Adipocyte (in vitro differentiated cells): ENCODE measurements around the gene GABRD.
A peak's percentile ranks its signal among the peaks of the same experiment; 100 is the strongest.

Source experiments
- DNase-seq: peaks from one replicate; pipeline ENCODE4 v3.0.0-alpha.2; 2015; ENCODE audit warnings: low read depth
- H3K27me3 ChIP-seq: replicated peaks from 2 replicates; pipeline ENCODE4 v1.7.0; 2013; ENCODE audit warnings: mild to moderate bottlenecking, low read length, moderate library complexity; ENCODE audit not compliant: control insufficient read depth, insufficient read depth
- H3K36me3 ChIP-seq: 2 replicates; pipeline ENCODE4 v1.7.0; 2013; ENCODE audit warnings: low read length, mild to moderate bottlenecking, moderate library complexity; ENCODE audit not compliant: control insufficient read depth, insufficient read depth, severe bottlenecking
- H3K4me1 ChIP-seq: 2 replicates; pipeline ENCODE4 v1.7.0; 2013; ENCODE audit warnings: mild to moderate bottlenecking, low read length, moderate library complexity; ENCODE audit not compliant: control insufficient read depth, insufficient read depth
- H3K4me3 ChIP-seq: 2 replicates; pipeline ENCODE4 v1.7.0; 2013; ENCODE audit warnings: mild to moderate bottlenecking, low read length, moderate library complexity
- H3K9ac ChIP-seq: 2 replicates; pipeline ENCODE4 v1.7.0; 2013; ENCODE audit warnings: mild to moderate bottlenecking, low read length, moderate library complexity
- H3K9me3 ChIP-seq: 2 replicates; pipeline ENCODE4 v1.7.0; 2013; ENCODE audit warnings: mild to moderate bottlenecking, low read length, moderate library complexity; ENCODE audit not compliant: control insufficient read depth

Gene GABRD

DNA sequence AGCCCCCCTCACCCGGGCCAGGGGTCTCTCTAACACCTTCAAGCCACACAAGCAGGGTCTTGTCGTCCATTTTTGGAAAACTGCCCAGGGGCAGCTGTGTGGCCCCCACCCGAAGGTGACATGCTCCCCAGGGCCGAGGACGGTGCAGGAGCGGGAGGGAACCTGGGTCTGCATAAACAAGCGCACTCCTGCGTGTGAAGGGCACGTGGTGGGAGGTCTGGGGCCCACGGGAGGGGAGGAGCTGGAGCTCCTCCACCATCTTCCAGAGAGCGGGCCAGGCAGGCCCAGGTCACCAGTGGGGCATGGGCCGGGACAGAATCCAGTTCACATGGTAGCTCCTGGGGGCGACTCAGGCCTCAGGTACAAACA, 32.0 kb upstream of the GABRD start:
- Histone ChIP-seq H3K4me3 (no peak overlapping the region), H3K36me3 (no peaks in the 10 kb centered on the region), H3K27me3 (peaks cover 5% of the 10 kb centered on the region), H3K9me3 (no peaks in the 10 kb centered on the region), H3K4me1 (peaks cover 25% of the 10 kb centered on the region), H3K9ac (no peak overlapping the region)
- DNase-seq = no peak

DNA sequence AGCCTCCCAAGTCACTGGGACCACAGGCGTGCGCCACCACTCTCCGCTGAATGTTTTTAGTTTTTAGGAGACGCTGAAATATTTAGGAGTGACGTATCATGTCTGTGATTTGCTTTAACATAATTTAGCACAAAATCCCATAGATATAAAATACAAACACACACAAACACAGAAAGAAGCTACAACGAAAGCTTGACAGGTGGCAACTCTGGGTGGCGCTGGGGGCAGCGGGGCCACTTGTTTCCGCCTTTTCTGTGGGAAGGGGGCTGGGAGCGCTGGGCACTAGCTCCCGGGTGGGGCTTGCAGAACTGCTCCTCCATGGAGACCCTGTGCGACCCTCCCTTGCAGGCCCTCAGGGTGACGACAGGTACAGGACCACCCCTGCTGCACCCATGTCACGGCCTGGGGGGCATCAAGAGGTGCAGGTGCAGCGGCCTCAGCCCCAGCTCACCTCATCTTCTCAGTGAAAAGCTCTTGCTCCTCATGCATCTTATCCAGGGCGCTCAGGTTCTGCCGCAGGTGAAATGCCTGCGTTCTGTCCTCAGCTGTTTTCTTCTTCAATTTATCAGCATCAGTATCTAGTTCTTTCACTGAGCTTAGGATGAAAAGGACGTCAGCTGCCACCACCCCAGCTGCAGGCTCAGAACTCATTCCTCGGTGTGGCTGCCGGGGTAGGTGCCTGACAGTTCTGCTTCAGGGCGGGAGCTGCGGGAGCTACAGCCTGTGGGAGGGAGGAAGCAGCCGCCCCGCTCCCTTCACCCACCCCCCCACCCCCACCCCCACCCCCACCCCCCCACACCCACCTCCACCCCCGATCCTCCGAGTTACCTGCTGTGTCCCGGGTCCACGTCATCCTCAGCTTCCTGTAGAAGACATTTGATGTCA, 30.8 kb upstream of the GABRD start:
- peaks cover 25% of the 10 kb centered on the region for H3K4me1 ChIP-seq
- H3K9ac ChIP-seq = no peak overlapping the region
- no peak overlapping the region for H3K4me3 ChIP-seq
- DNase-seq = no peak
- H3K27me3 ChIP-seq = no peaks in the 10 kb centered on the region
- H3K9me3 ChIP-seq = no peaks in the 10 kb centered on the region
- H3K36me3 ChIP-seq = no peaks in the 10 kb centered on the region

- Histone ChIP-seq H3K4me3 (no peak overlapping the region), H3K36me3 (no peaks in the 10 kb centered on the region), H3K9ac (no peak overlapping the region), H3K27me3 (no peaks in the 10 kb centered on the region), H3K9me3 (no peaks in the 10 kb centered on the region), H3K4me1 (peaks cover 25% of the 10 kb centered on the region)
- DNase-seq = no peak
Measured at GRCh38 chr1:1989102-1989542, 30.0 kb upstream of the GABRD start.

DNA sequence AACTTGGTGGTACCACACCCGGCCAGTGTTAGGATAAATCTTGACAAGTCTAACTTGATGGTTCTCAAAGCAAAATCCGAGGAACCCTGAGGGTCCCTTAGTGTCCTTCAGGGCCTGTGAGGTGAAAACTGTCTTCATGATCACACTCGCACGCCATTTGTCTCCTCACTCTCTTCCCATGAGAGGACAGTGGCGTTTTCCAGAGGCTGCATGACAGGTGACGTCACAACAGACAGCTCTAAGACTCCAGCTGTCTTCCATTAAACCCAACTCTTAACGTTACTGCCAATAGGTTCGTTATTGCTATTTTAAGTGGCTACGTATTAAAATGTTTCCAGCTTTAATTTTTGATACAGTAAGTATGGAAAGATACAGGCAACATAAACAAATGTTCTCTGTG, 29.4 kb upstream of the GABRD start:
- Histone ChIP-seq H3K9ac (peak overlapping the region; percentile 66), H3K9me3 (no peaks in the 10 kb centered on the region), H3K4me1 (peaks cover 25% of the 10 kb centered on the region), H3K27me3 (peaks cover 3% of the 10 kb centered on the region), H3K4me3 (peak overlapping the region; percentile 30), H3K36me3 (no peaks in the 10 kb centered on the region)
- DNase-seq = no peak

DNA sequence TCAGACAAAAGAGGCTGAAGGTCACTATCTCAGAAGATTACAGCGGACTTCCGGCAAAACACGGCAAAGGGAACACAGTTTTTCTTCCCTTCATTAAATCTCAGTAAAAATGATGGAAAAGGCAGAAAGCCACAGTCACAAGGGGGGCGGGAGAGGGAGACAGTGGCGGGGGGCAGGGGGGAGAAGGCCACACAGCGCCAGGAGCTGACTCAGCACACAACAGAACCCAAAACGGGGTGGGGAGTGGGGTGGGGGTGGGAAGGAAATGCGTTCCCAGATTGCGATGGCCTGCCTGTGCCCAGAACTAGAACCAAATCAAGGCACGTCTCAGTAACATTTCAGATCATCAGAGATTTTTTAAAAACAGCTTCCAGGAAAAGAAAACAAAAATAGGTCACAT, 28.9 kb upstream of the GABRD start:
- peaks cover 25% of the 10 kb centered on the region for H3K4me1 ChIP-seq
- peak overlapping the region; percentile 55 for H3K4me3 ChIP-seq
- no peaks in the 10 kb centered on the region for H3K36me3 ChIP-seq
- H3K9me3 ChIP-seq = no peaks in the 10 kb centered on the region
- H3K27me3 ChIP-seq = peaks cover 6% of the 10 kb centered on the region
- peak; percentile 10 for DNase-seq
- peak overlapping the region; percentile 66 for H3K9ac ChIP-seq

DNA sequence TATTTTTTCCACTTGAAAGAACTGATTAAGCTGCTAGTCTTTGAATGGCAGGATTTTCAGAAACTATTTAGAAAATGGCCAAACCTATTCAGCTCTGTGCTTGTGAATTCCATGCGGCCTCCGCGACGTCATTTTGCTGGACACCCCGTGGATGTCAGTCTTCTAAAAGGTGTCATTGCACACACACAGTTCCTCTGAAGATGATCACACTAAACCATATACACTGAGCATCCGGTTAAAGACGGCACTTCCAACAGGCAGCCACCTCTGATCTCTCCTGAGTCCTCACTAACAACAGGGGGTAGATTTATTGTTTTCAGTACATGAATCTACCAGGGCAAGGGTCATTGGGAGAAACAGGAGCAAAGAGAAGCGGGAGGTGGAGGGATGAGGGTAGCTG, 24.6 kb upstream of the GABRD start:
- no peak overlapping the region for H3K4me3 ChIP-seq

DNA sequence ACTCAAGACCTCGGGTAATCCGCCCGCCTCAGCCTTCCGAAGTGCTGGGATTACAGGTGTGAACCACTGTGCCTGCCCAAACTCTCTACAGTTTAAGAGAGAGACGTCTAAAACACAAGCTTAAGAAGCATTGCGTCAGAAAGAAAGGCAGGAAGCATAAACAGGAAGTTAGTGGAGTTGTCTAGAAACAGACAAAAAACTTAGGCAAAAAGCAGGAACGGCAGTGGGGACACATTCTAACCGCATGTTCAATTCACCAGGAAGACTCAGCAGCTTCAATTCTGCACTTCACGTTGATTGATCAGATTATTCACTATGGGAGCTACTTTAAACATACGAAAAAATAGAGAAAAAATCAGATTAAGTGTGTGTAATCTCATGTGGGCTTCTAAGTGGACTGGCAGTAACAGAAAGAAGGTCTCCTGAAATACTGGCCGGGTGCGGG, 22.9 kb upstream of the GABRD start:
- DNase-seq = no peak
- Histone ChIP-seq H3K9me3 (no peaks in the 10 kb centered on the region), H3K9ac (no peak overlapping the region), H3K4me3 (no peak overlapping the region), H3K27me3 (peaks cover 33% of the 10 kb centered on the region), H3K36me3 (no peaks in the 10 kb centered on the region), H3K4me1 (peaks cover 3% of the 10 kb centered on the region)

More for the DNA sequence above, 24.6 kb upstream of the GABRD start:
- Histone ChIP-seq H3K9me3 (no peaks in the 10 kb centered on the region), H3K9ac (no peak overlapping the region), H3K27me3 (peaks cover 21% of the 10 kb centered on the region), H3K36me3 (no peaks in the 10 kb centered on the region), H3K4me1 (peaks cover 18% of the 10 kb centered on the region)
- no peak for DNase-seq

DNA sequence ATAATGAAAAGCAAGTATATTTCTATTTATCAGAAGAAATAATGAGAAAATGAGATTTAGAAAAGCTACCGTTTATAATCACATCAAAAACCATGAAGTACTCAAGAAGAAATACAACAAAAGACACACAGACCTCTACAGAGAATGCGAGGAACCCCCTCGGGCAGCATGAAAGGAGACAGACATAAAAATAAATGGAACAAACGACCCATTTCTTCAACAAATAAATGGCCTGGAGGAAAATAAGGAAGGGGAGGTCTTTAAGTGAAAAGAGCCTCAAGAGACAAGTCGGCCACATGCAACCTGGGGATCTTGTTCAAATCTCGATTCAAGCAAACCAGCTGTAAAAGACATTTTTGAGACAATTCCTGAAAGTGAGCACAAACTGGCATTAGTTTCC, 21.6 kb upstream of the GABRD start:
- Histone ChIP-seq H3K9ac (no peak overlapping the region), H3K9me3 (no peaks in the 10 kb centered on the region), H3K36me3 (no peaks in the 10 kb centered on the region), H3K4me3 (no peak overlapping the region), H3K4me1 (no peaks in the 10 kb centered on the region), H3K27me3 (peaks cover 38% of the 10 kb centered on the region)
- DNase-seq = no peak

GRCh38 chr1:2000432-2000831, 18.7 kb upstream of the GABRD start:
- Histone ChIP-seq H3K9me3 (no peaks in the 10 kb centered on the region), H3K9ac (no peak overlapping the region), H3K4me1 (no peaks in the 10 kb centered on the region), H3K4me3 (no peak overlapping the region), H3K36me3 (no peaks in the 10 kb centered on the region), H3K27me3 (peaks cover 53% of the 10 kb centered on the region)
- no peak for DNase-seq

GRCh38 chr1:2000850-2001249, 18.3 kb upstream of the GABRD start:
- Histone ChIP-seq H3K9me3 (no peaks in the 10 kb centered on the region), H3K36me3 (no peaks in the 10 kb centered on the region), H3K27me3 (peaks cover 54% of the 10 kb centered on the region), H3K4me3 (no peak overlapping the region), H3K9ac (no peak overlapping the region), H3K4me1 (no peaks in the 10 kb centered on the region)
- DNase-seq = no peak

GRCh38 chr1:2001773-2002411, 17.3 kb upstream of the GABRD start:
- H3K27me3 ChIP-seq = peaks cover 53% of the 10 kb centered on the region
- no peak overlapping the region for H3K4me3 ChIP-seq
- DNase-seq = no peak
- H3K36me3 ChIP-seq = no peaks in the 10 kb centered on the region
- H3K4me1 ChIP-seq = no peaks in the 10 kb centered on the region
- no peak overlapping the region for H3K9ac ChIP-seq
- H3K9me3 ChIP-seq = no peaks in the 10 kb centered on the region
